Loucy (cell line): ENCODE results near the gene MLLT10.

ENCODE experiments used
- EZH2phosphoT487 ChIP-seq: fragments of 200-600 bp; IDR thresholded peaks from 2 replicates; pipeline ENCODE4 v1.6.1; 2018; ENCODE audit warnings: antibody characterized with exemption, mild to moderate bottlenecking, moderate library complexity, borderline replicate concordance
- TF ChIP-seq, protein P1 (sequence below): fragments of 200-600 bp; sonication (generic); conservative IDR thresholded peaks from 2 replicates; pipeline ENCODE4 v1.5.1; 2014; ENCODE audit warnings: mild to moderate bottlenecking, antibody characterized with exemption, low read length

DNA sequence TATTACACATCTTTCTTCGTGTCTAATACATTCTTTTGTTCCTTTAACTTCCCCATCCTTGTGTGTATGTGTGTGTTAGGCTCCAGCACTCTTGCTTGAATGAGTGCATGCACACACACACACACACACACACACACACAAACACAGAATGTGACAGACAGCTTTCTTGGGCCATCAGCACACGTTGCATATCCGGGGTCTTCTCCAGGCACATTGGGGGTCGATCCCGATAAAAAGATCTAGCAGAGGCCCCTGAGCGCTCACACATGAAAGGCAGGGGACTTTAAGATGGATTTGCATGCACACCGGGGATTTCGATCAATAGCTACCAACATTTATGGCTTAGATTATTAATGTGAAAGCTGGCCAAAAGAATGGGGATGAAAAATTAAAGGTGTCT is 13.1 kb upstream of the MLLT10 start:
- TF ChIP-seq, protein P1, sequence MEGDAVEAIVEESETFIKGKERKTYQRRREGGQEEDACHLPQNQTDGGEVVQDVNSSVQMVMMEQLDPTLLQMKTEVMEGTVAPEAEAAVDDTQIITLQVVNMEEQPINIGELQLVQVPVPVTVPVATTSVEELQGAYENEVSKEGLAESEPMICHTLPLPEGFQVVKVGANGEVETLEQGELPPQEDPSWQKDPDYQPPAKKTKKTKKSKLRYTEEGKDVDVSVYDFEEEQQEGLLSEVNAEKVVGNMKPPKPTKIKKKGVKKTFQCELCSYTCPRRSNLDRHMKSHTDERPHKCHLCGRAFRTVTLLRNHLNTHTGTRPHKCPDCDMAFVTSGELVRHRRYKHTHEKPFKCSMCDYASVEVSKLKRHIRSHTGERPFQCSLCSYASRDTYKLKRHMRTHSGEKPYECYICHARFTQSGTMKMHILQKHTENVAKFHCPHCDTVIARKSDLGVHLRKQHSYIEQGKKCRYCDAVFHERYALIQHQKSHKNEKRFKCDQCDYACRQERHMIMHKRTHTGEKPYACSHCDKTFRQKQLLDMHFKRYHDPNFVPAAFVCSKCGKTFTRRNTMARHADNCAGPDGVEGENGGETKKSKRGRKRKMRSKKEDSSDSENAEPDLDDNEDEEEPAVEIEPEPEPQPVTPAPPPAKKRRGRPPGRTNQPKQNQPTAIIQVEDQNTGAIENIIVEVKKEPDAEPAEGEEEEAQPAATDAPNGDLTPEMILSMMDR: no peak
- no peak for TF ChIP-seq EZH2phosphoT487
